Measurements from ENCODE around the gene PAEP. TPM values are rescaled to one million over a fixed set of nuclear protein-coding genes. Genes with fewer than 3 reads are reported as not detected.

The PAEP gene
- total RNA-seq, 4 donors from 2014 or later = not detected

GRCh38 chr9:135610290-135611141 is 49.0 kb downstream of the PAEP start:
- DNase-seq = no peak
- TF ChIP-seq POLR2A (IDR thresholded peaks at IDR 0.05) = no peak
- no peak for TF ChIP-seq CTCF (IDR thresholded peaks at IDR 0.05)
- no peaks in the 10 kb centered on the region for H3K27me3 ChIP-seq

DNA sequence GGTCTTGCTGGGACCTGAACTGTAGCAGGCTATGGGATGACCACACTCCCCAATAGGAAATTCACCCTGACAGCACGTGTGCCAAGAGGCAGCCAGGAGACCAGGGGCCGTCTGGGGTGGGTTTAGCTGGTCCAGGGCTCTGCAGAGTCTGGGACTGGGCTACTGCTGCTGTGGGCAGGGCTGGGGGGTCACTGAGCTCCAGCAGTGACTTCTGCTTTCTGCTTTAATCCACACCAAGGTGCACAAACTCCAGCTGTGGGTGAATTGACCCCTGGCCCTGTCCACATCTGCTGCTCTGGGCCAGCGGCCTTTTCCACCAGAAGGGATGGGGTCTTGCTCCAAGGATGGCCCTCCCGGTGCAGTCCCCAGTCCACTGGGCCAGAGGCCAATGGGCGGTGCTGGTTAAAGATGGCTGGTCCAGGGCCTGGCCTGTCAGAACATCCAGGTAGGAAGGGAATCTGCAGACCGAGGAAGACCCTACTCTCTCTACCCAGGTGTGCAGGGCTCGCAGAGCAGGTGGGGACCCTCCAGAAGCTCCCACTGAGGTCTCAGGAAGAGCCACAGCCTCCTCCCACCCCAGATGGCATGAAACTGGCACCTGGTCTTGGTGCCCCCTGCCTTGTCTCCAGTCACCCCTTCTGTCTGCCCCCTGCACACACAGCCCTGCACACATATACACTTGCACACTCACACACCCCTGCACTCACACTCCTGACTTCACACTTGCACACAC is 49.8 kb downstream of the PAEP start:
- DNase-seq = no peak
- Histone ChIP-seq H3K9me3 (no peaks in the 10 kb centered on the region), H3K4me3 (no peak overlapping the region), H3K27me3 (no peaks in the 10 kb centered on the region), H3K36me3 (no peaks in the 10 kb centered on the region), H3K4me1 (no peaks in the 10 kb centered on the region), H3K27ac (no peak overlapping the region)
- TF ChIP-seq POLR2A (IDR thresholded peaks at IDR 0.05) (no peak), CTCF (IDR thresholded peaks at IDR 0.05) (no peak)
- intact Hi-C loops (cut with DNase I; ENCODE audit: low total_unique reads) = no loop called here

More at GRCh38 chr9:135610290-135611141, 49.0 kb downstream of the PAEP start:
- no peaks in the 10 kb centered on the region for H3K36me3 ChIP-seq
- no peaks in the 10 kb centered on the region for H3K4me1 ChIP-seq
- H3K27ac ChIP-seq = no peak overlapping the region
- H3K9me3 ChIP-seq = no peaks in the 10 kb centered on the region
- intact Hi-C loops (cut with DNase I; ENCODE audit: low total_unique reads) = no loop called here
- no peak overlapping the region for H3K4me3 ChIP-seq

DNA sequence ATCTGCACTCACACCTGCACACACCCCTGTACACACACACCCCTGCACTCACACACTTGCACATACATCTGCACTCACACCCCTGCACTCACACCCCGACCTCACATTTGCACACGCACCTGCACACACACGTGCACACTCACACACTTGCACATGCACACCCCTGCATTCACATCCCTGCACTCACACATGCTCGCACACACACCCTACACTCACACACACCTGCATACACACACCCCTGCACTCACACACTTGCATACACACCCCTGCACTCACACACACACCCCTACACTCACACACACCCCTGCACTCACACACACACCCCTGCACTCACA is 50.3 kb downstream of the PAEP start:
- Histone ChIP-seq H3K4me3 (no peak overlapping the region), H3K27me3 (no peaks in the 10 kb centered on the region), H3K27ac (no peak overlapping the region)

GRCh38 chr9:135612437-135612836 is 50.9 kb downstream of the PAEP start:
- no peaks in the 10 kb centered on the region for H3K36me3 ChIP-seq
- intact Hi-C loops (cut with DNase I; ENCODE audit: low total_unique reads) = no loop called here
- H3K27ac ChIP-seq = no peak overlapping the region
- no peaks in the 10 kb centered on the region for H3K9me3 ChIP-seq
- TF ChIP-seq CTCF (IDR thresholded peaks at IDR 0.05) (no peak), POLR2A (IDR thresholded peaks at IDR 0.05) (no peak)
- no peak overlapping the region for H3K4me3 ChIP-seq
- no peaks in the 10 kb centered on the region for H3K27me3 ChIP-seq
- no peak for DNase-seq
- H3K4me1 ChIP-seq = no peaks in the 10 kb centered on the region

More for the DNA sequence above, 50.3 kb downstream of the PAEP start:
- intact Hi-C loops (cut with DNase I; ENCODE audit: low total_unique reads) = no loop called here
- no peak for TF ChIP-seq POLR2A (IDR thresholded peaks at IDR 0.05)
- TF ChIP-seq CTCF (IDR thresholded peaks at IDR 0.05) = no peak
- no peaks in the 10 kb centered on the region for H3K4me1 ChIP-seq
- H3K9me3 ChIP-seq = no peaks in the 10 kb centered on the region
- DNase-seq = no peak
- H3K36me3 ChIP-seq = no peaks in the 10 kb centered on the region

Measured in uterus (tissue), 4 donors.